Endothelial cell of umbilical vein (primary cell): ENCODE measurements around the gene SYTL2.
A peak's percentile ranks its signal among the peaks of the same experiment; 100 is the strongest.

Source experiments
- CTCF ChIP-seq, 2 donors: IDR thresholded peaks; 1 replicate in 1 of 2; 2 replicates in 1 of 2; pipeline ENCODE4 v1.5.1; 2011; ENCODE audit warnings: low read length in 2 of 2, mild to moderate bottlenecking in 2 of 2, moderate library complexity in 2 of 2, control low read depth in 1 of 2, inconsistent platforms in 1 of 2, low read depth in 1 of 2; ENCODE audit not compliant: insufficient read depth in 1 of 2; ENCODE audit errors: extremely low read depth in 1 of 2
- EZH2 ChIP-seq: IDR thresholded peaks from 2 replicates; pipeline ENCODE4 v1.6.1; 2012; ENCODE audit warnings: borderline replicate concordance, low read depth, mild to moderate bottlenecking, moderate library complexity, low read length, inconsistent platforms; ENCODE audit not compliant: severe bottlenecking

DNA sequence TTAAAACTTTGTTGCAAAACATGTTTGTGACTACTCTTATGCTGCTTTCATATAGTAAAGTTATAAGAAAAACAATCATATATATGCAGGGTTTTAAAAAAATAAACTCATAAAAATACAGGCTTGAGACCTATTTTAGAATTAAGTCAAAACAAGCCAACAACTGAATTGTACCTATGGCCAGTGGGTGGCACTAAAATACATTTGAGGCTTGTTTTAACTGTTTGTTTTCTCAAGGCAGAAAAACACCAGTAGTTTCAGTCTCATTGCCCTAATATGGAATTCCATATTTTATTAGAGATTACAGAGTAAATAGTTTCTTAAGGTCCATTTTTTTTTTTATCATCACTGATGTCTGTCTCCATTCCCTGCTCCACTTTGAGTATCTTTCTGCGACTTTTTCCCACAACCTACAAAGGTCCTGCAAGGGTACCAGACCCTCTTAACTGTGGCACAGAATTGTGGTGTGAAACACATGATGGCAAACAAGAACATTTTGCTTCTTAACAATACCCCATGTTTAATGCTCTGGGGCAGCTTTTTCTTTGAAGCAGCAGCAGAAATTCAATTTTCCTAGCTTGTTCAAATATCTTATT, 116.5 kb downstream of the SYTL2 start:
- TF ChIP-seq CTCF (IDR thresholded peaks at IDR 0.05; ENCODE audit: extremely low read depth in 1 of 2, insufficient read depth in 1 of 2, low read depth in 1 of 2, low read length in 2 of 2) (peak; percentile 29 to 43), EZH2 (no peak)
